Subcutaneous abdominal adipose tissue (tissue), 5 donors: Measurements from ENCODE around the gene FGF22.
"Not testable (repeated sequence)": the region's sequence is repeated elsewhere in the genome, so short reads cannot be mapped to it uniquely, and the experiment has no call there.

Experiments
- H3K27ac ChIP-seq: one replicate; pipeline ENCODE4 v1.7.0; 2013; ENCODE audit warnings: low read depth, mild to moderate bottlenecking, inconsistent platforms, low read length, moderate library complexity
- H3K27me3 ChIP-seq, 5 donors: one replicate each; pipeline ENCODE4 v1.7.0; 2013; ENCODE audit warnings: low read length in 5 of 5, inconsistent platforms in 1 of 5; ENCODE audit not compliant: control insufficient read depth in 5 of 5, insufficient read depth in 4 of 5
- H3K36me3 ChIP-seq, 5 donors: one replicate each; pipeline ENCODE4 v1.7.0; 2013; ENCODE audit warnings: low read length in 5 of 5; ENCODE audit not compliant: control insufficient read depth in 5 of 5, insufficient read depth in 5 of 5
- H3K4me1 ChIP-seq, 5 donors: one replicate each; pipeline ENCODE4 v1.7.0; 2013; ENCODE audit warnings: low read length in 5 of 5, mild to moderate bottlenecking in 3 of 5, moderate library complexity in 1 of 5; ENCODE audit not compliant: control insufficient read depth in 5 of 5, insufficient read depth in 5 of 5
- H3K4me3 ChIP-seq, 5 donors: one replicate each; pipeline ENCODE4 v1.7.0; 2013; ENCODE audit warnings: low read length in 5 of 5, low read depth in 1 of 5
- H3K9ac ChIP-seq, 5 donors: one replicate each; pipeline ENCODE4 v1.7.0; 2013; ENCODE audit warnings: low read length in 5 of 5, mild to moderate bottlenecking in 4 of 5, moderate library complexity in 3 of 5
- H3K9me3 ChIP-seq, 5 donors: one replicate each; pipeline ENCODE4 v1.7.0; 2013; ENCODE audit warnings: low read length in 5 of 5; ENCODE audit not compliant: control insufficient read depth in 5 of 5
- donor health status: healthy.
- donor health status: healthy.
- donor health status: healthy.
- donor health status: healthy.
- donor health status: healthy.

FGF22 gene

DNA sequence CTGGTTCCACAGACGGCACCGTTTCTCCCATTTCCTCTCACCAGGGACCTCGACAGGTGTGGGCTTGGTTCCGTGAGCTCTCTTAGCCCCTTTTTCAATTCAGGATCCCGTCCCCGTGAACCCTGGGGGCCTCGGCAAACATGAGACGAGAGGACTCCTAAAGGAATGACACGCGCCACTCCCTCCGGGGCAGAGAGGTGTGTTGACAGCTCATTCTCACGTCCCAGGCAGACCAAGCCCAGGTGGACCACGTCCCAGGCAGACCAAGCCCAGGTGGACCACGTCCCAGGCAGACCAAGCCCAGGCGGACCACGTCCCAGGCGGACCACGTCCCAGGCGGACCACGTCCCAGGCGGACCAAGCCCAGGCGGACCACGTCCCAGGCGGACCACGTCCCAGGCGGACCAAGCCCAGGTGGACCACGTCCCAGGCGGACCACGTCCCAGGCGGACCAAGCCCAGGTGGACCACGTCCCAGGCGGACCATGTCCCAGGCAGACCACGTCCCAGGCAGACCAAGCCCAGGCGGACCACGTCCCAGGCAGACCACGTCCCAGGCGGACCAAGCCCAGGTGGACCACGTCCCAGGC is 27.4 kb downstream of the FGF22 start:
- not testable (repeated sequence) for H3K27ac ChIP-seq, H3K4me3 ChIP-seq, H3K9me3 ChIP-seq, H3K27me3 ChIP-seq, H3K36me3 ChIP-seq
- Histone ChIP-seq H3K9ac (peak overlapping the region in 1 of 5 donors; percentile 25), H3K4me1 (peaks cover 2 to 45% (median 33%) of the 10 kb centered on the region in 5 donors)

- peaks cover 2 to 47% (median 29%) of the 10 kb centered on the region in 5 donors for H3K4me1 ChIP-seq
- not testable (repeated sequence) for H3K9me3 ChIP-seq, H3K36me3 ChIP-seq, H3K4me3 ChIP-seq, H3K27me3 ChIP-seq, H3K9ac ChIP-seq, H3K27ac ChIP-seq
Observed at GRCh38 chr19:668675-669434, 29.2 kb downstream of the FGF22 start.

GRCh38 chr19:670609-671075 is 31.0 kb downstream of the FGF22 start:
- H3K27ac ChIP-seq: peak overlapping the region; percentile 23
- no peaks in the 10 kb centered on the region for H3K9me3 ChIP-seq
- no peak overlapping the region for H3K4me3 ChIP-seq
- no peaks in the 10 kb centered on the region for H3K36me3 ChIP-seq
- no peak overlapping the region for H3K9ac ChIP-seq
- H3K4me1 ChIP-seq: peaks cover 0 to 49% (median 32%) of the 10 kb centered on the region in 5 donors
- H3K27me3 ChIP-seq: no peaks in the 10 kb centered on the region

GRCh38 chr19:674282-675151 is 34.8 kb downstream of the FGF22 start:
- Histone ChIP-seq H3K27ac (peak overlapping the region; percentile 76), H3K4me1 (peaks cover 5 to 69% (median 56%) of the 10 kb centered on the region in 5 donors)

GRCh38 chr19:676007-676338 is 36.3 kb downstream of the FGF22 start:
- peaks cover 0 to 3% (median 0%) of the 10 kb centered on the region in 5 donors for H3K27me3 ChIP-seq
- peak overlapping the region; percentile 32 to 56 (median 53) for H3K4me3 ChIP-seq
- H3K36me3 ChIP-seq: no peaks in the 10 kb centered on the region
- peak overlapping the region in 3 of 5 donors; percentile 13 to 68 (median 38) for H3K9ac ChIP-seq
- peaks cover 5 to 67% (median 58%) of the 10 kb centered on the region in 5 donors for H3K4me1 ChIP-seq
- H3K9me3 ChIP-seq: no peaks in the 10 kb centered on the region
- peak overlapping the region; percentile 76 for H3K27ac ChIP-seq

More at GRCh38 chr19:674282-675151, 34.8 kb downstream of the FGF22 start:
- H3K36me3 ChIP-seq: no peaks in the 10 kb centered on the region
- no peak overlapping the region for H3K9ac ChIP-seq
- H3K4me3 ChIP-seq: no peak overlapping the region
- H3K27me3 ChIP-seq: peaks cover 0 to 3% (median 0%) of the 10 kb centered on the region in 5 donors
- no peaks in the 10 kb centered on the region for H3K9me3 ChIP-seq

GRCh38 chr19:676339-677105 is 36.8 kb downstream of the FGF22 start, which contains the start of gene FSTL3:
FSTL3 (plus strand) TSS chr19:676392; CDS start chr19:676424, 32 bp downstream.
- peaks cover 0 to 3% (median 0%) of the 10 kb centered on the region in 5 donors for H3K36me3 ChIP-seq
- peak within 1 kb of the TSS in 4 of 5 donors; percentile 79 to 94 (median 88) for H3K9ac ChIP-seq
- H3K27me3 ChIP-seq: peaks cover 0 to 3% (median 0%) of the 10 kb centered on the region in 5 donors
- peak within 1 kb of the TSS; percentile 73 to 88 (median 75) for H3K4me3 ChIP-seq
- peaks cover 5 to 70% (median 60%) of the 10 kb centered on the region in 5 donors for H3K4me1 ChIP-seq
- peak within 1 kb of the TSS; percentile 88 for H3K27ac ChIP-seq
- no peaks in the 10 kb centered on the region for H3K9me3 ChIP-seq

DNA sequence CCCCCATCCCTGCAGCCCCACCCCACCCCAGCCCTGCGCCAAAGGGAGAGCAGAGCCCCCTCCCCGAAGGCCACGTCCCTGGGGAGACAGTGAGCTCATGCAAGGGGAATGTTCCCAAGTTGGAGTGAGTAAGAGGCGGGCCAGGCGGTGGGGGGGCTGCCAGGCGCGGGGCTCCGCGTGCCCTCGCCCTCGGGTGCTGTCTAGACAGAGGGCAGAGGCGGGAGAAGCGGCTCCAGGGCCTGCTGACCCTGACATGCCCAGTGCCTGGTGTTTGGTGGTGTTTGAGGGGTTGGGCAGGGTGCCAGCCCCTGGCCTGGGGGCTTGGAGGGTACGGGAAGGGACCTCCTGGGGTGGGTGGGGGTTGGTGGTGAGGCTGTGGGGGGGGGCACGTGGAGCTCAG is 37.5 kb downstream of the FGF22 start:
- peak overlapping the region in 4 of 5 donors; percentile 73 to 79 (median 74) for H3K4me3 ChIP-seq
- H3K4me1 ChIP-seq: peaks cover 5 to 71% (median 62%) of the 10 kb centered on the region in 5 donors
- H3K36me3 ChIP-seq: peaks cover 0 to 5% (median 0%) of the 10 kb centered on the region in 5 donors
- H3K27me3 ChIP-seq: peaks cover 0 to 3% (median 0%) of the 10 kb centered on the region in 5 donors
- no peaks in the 10 kb centered on the region for H3K9me3 ChIP-seq
- peak overlapping the region; percentile 88 for H3K27ac ChIP-seq
- H3K9ac ChIP-seq: peak overlapping the region in 4 of 5 donors; percentile 79 to 94 (median 88)

- H3K9me3 ChIP-seq: no peaks in the 10 kb centered on the region
- peaks cover 0 to 3% (median 0%) of the 10 kb centered on the region in 5 donors for H3K27me3 ChIP-seq
- peak overlapping the region in 4 of 5 donors; percentile 1 to 77 (median 56) for H3K9ac ChIP-seq
- peaks cover 7 to 71% (median 59%) of the 10 kb centered on the region in 5 donors for H3K4me1 ChIP-seq
- peaks cover 0 to 5% (median 0%) of the 10 kb centered on the region in 5 donors for H3K36me3 ChIP-seq
- H3K4me3 ChIP-seq: peak overlapping the region; percentile 40 to 59 (median 48)
- H3K27ac ChIP-seq: peak overlapping the region; percentile 88
Observed at GRCh38 chr19:677601-678436, 38.1 kb downstream of the FGF22 start.
